ENCODE results near the gene COPS9. TPM values are rescaled to one million over a fixed set of nuclear protein-coding genes. Genes with fewer than 3 reads are reported as not detected.

The COPS9 gene
- total RNA-seq, 1 donor from 2014 or later, result 132 TPM

DNA sequence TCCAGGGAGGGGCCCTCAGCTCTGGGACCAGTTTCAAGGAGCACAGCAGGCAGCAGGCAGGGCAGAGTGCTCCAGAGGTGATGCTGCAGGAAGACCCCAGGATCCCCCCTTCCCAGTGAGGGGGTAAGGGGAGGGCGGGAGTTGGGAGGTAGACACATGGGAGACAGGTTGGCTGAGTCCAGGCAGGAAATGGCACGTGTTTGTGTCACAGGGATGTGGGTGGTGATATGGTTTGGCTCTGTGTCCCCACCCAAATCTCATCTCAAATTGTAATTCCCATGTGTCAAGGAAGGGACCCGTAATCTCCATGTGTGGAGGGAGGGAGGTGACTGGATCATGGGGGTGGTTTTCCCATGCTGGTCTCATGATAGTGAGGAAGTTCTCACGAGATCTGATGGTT is 29.6 kb upstream of the COPS9 start:
- ATAC-seq, result no peak

DNA sequence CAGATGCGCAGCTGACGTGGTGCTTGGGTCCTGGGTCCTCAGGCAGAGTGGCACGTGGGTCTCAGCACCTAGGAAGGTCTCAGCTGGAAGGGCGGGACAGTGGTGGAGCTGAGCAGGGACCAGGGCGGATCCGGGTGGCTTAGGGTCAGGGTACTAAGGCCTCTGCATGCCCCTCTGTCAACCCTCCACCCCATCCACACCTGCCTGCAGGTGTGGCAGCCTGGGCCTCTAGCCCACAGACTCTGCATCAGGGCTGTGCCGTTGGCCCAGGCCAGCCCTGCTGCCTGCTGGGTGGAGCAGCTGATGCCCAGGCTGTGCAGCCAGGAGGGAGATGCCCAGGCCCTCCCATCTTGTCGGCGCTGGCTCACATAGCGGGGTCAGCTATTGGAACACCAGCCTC is 28.9 kb upstream of the COPS9 start:
- no peak for ATAC-seq

DNA sequence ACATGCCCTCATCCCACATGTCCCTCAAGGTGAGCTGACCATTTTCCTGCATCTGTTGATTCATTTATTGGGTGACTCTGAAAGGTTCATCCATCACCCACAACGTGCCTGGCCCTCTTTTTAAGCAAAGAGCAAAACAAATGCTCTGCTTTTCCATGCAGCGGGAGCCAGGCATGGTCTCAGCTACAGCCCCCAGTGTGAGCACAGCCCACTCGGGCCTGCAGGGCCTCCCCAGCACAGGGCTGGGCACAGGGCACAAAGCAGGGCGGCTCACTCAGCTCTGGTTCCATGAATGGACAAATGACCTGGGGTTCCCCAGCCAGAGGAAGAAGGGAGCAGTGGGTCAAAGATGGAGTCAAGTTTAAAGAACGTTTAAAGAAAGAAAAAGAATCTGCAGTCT is 28.5 kb upstream of the COPS9 start:
- ATAC-seq, result no peak

DNA sequence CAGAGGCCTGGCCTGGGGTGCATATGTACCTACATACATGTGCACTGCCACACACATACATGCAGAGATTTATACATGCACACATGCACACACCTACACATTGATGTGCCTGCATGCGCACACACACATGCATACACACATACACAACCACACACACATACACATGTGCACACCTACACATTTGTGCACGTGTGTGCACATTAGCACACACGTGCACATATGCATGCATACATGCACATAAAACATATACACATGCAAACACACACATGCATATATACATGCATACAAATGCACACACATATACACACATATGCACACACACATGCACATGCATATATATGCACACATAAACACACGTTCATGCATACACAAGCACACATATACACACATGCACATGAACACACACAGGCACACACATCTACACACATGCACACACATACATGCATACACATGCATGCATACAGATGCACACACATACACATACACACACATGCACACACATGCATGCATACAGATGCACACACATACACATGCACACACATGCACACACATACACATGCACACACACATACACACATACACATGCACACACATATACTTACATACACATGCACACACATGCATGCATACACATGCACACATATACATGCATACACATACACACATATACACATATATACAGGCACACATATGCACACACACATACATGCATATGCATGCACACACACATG is 27.9 kb upstream of the COPS9 start:
- no peak for ATAC-seq

DNA sequence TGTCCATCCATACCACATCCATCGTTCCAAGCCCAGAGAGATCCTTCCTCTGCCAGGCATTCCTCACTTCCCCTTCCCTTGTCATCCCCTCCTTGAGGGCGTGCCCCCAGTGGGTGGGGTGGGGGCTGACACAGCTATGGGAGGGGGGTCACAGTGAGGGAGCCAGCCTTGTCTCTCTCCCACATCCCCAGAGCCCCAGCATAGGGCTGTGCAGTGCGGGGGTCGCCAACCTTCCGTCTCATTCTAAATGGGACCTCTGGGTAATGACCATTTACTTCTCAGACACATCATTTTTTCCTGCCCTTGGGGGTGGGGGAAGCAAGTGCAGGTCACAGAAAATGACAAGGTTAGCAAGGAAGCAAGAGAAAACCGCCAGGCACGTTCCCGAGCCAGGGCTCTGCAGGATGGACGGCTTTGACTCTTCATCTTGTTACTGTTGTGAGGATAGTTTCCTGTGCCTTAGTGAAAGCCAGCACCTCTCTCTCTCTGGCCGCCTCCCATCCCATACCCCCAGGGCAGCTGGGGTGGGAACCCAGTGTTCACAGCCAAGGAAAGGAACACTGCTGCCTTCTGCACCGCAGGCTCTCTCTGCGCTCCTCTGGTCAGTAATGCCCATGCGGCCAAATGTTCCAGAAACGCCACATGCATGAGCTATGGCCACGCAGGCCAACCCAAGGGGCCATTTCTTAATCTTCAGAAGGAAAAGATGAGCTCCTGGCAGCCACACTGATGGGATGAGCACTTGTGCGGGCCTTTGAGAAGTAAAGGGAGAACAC is 27.0 kb upstream of the COPS9 start:
- ATAC-seq, result no peak

DNA sequence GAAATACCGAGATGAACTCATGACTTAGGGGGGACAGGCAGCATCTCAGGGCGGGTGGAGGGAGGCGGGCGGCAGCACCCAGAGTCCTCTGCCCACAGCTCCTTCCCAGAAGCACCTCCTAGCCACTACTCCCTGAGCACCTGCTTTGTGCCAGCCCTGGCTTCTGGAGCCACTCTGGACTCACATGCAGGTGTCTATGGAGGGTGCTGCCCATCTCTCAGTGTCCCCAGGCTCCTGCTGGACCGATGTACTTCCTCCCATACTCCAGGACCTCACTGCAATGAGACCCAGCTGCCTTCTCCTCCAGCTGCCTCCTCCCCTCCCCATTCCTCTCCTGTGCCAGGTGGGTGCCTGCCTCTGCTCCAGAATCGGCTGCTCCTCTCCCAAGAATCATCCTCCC is 26.4 kb upstream of the COPS9 start:
- ATAC-seq, result no peak

DNA sequence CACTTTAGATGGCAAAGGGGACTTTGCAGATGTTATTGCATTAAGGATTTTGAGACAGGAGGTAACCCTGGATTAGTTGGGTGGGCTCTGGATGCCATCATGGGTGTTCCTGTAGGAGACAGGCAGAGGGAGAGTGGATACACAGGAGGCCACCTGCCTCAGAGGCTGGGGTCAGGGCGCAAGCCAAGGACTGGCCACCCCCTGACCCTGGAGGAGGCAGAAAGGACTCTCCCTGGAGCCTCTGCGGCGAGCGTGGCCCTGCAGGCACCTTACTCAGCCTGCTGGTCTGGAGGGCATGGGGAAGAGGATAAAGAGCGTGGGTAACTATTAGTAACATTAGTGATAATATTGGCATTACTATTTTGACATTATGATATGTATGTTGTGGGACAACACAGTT is 25.9 kb upstream of the COPS9 start:
- no peak for ATAC-seq

DNA sequence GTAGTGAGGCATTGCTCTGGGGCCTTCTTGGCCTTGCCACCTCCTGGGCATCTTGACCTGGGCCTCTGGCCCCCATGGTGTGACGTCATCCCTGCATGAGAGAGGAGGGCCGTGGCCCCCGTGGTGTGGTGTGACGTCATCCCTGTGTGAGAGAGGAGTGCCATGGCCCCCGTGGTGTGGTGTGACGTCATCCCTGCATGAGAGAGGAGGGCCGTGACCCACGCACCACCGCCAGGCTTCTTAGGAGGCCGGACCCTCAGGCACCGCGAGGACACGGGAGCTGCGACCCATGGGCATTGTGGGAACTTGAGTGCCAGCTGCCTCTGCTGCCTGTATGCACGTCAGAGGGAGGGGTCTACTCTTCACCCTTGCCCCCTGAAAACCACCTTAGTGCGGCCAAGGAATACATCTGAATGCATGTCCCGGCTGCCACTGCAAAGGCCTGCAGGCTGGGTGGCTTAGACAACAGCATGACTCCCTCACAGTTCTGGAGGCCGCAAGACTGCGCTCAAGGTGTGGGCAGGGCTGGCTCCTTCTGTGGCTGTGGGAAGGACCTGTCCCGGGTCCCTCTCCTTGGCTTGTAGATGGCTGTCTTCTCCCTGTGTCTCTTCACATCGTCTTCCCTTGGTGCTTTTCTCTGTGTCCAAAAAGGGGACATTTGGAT is 25.1 kb upstream of the COPS9 start:
- ATAC-seq, result no peak

DNA sequence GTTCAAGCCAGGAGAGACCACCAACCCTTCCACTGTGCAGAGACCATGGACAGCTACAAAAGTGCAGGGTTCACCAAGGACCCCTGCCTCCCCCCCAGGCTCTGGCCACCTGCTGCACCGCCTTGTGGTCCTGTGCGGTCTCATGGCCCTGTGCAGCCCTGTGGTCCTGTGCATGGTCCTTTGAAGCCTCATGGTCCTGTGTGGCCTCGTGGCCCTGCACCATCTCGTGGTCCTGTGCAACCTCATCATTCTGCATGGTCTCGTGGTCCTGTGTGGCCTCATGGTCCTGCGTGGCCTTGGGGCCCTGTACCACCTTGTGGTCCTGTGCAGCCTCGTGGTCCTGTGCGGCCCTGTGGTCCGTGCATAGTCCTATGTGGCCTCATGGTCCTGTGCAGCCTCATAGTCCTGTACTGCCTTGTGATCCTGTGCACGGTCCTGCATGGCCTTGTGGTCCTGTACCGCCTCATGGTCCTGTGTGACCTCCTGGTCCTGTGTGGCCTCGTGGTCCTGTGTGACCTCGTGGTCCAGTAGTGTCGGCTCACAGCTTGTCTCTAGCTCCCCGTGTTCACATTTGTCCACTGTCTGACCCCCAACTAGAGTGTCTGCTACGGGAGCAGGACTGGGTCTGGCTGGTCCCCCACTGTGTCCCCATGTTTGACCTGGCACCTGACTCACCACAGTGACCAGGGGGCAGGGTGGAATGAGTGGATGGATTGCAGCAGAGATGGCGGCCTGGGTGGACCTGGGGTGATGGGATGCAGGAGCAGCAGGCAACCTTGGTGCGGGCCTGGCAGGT is 24.4 kb upstream of the COPS9 start:
- peak; percentile 14 for ATAC-seq

DNA sequence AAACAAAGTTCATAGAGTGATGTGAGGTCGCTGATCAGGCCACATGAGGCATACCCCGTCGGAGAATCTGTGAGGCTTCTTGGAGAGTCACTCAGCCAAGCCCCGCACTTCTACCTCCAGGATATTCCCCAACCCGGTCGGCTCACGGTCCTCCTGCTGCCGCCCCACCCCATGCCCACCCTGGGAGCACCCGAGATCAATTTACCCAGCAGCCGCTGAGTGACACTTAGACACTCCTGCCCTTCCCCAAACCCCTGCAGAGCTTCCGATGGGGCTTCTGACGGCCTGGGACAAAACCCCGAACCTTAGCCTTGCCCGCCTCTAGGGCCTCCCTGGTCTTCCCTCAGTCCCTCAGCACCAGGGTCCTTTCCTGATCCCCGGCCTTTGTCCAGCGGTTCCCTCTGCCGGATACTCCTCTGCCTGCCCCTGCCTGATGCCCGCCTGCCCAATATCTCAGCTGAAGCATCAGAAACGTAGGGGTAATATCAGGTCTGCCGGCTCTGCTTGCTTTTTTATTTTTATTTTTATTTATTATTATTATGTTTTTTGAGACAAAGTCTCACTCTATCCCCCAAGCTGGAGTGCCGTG is 23.2 kb upstream of the COPS9 start:
- ATAC-seq, result no peak

DNA sequence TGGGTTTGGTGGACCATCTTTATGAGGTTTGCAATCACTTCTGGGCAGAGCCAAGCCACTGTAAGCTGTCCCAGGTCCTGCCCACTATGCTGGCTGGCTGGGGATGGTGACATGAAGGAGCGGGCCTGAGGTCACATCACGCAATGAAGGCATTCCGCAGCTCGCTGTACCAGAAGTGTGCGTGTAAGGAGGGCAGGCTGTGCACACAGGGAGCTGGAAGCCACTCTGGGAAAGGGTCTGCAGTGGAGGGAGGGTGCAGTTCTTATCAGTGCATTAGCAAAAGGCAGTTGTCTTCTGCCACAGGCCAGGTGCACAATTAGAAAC is 21.0 kb upstream of the COPS9 start:
- no peak for ATAC-seq

DNA sequence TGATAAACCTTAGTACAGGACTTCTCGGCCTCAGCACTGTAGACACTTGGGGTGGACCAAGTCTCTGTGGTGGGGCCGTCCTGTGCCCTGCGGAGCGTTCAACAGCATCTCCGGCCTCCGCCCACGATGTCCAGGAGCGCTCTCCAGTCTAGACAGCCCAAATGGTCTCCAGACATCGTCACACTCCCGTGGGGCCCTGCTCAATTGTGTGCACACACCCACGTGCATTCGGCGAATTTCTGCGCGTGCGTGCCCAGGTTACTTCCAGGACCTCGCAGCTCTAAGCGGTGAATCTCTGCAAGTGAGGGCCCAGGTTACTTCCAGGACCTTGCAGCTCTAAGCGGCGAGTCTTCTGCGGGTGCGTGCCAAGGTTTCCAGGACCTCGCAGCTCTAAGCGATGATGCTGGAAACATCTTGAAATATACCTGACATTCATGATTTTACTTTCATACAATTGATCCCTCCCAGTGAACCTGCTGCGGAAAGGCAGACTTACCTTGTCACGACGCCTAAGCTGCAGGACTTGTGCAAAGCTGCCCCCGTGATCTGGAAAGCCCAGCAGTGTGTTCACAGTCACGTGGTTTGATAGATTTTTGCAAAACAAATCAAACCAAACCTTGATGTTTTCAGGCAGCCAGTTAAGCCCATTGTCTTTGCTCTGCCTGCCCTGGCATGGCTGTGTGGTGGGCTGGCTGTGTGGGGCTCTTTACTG is 20.5 kb upstream of the COPS9 start:
- no peak for ATAC-seq

DNA sequence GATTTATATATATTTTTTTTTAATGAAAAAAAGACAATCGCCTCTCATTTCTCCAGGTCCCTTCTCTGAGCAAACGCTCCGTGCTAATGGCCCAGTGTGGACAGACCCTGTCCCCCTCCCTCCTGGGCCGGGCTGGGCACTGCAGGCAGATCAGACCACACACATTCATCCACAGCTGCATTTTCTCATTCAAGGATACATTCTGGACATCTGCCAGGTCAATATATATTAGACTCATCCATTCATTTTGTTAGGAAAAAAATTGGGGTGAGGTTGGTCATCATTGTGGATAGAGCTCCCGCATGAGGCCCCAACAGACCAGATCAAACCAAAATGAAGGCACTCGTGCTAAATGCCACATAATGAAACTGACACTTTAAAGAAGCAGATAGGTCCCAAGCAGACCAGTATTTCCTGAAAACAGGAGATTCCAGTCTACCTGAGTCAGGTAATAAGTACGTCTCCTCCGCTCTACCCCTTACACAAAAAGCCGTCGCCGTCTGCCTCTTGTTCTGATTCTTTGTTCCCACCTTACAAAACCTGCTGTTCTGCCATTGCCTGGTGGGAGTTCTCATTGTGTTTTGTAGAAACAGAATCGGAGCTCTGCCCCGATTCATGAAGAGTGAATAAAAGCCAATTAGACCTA is 19.8 kb upstream of the COPS9 start:
- ATAC-seq, result no peak

DNA sequence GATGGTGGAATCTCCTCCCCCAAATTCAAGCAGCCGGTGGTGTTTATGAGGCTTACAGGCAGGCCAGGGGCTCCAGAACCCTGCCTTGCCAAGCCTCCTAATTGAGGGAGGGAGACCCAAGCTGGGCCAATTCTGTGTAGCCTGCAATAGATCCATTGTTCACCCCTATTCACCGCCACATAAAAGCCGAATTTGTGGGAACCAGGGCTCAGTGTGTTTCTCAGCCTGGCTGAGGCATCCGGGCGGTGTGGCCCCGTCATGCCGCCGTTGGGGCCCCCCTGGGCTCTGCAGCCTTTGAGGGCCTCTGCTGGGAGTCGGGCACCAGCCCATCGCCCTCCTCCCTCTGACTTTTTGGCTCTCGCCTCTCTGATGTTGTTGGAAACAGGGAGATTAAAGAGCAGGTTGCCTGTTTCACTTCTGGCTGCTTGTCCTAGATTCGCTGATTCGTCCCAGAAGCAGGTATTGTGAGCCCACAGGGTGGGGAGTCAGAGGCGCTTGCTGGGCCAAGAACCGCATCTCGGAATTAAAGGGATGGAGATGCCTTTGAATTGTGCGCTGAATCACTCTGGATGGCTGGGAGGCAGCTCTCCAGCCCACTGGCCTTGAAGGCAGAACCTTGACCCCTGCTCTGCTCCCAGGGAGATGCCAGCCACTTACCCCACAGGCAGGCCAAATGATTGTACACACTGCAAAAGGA is 19.1 kb upstream of the COPS9 start:
- no peak for ATAC-seq

DNA sequence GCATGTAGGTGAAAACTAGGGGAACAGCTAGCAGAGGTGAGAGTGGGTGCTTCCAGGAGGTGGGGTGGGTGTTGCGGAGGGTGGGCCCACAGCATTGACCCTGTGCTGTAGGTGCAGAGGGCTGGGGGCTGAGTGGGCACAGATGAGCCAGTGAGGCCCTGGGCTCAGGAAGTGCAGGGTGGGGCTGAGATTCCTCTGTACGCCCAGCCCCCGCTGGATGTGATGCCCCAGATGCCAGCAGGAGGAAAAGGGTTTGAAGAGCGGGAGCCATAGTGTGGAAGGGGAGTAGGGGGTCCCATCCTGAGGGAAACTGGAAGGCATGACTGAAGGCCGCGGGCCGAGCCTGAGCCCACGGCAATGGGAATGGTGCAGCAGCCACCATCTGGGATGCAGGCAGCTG is 18.5 kb upstream of the COPS9 start:
- ATAC-seq, result no peak

DNA sequence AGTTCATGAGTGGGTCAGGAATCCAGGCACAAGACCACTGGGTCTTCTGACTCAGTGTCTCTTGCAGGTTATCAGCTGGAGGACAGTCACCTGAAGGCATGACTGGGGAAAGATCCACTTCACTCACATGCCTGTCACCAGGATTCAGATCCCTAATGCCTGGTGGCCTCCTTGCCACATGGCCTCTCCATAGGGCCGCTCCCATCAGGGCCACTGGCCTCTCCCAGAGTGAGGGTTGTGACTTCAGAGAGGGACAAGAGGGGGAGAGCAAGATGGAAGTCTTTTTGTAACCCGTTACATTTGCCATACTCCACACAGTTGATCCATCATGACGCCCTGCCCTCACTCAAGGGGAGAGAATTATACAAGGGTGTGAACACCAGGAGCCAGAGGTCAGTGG is 17.3 kb upstream of the COPS9 start:
- ATAC-seq, result no peak

DNA sequence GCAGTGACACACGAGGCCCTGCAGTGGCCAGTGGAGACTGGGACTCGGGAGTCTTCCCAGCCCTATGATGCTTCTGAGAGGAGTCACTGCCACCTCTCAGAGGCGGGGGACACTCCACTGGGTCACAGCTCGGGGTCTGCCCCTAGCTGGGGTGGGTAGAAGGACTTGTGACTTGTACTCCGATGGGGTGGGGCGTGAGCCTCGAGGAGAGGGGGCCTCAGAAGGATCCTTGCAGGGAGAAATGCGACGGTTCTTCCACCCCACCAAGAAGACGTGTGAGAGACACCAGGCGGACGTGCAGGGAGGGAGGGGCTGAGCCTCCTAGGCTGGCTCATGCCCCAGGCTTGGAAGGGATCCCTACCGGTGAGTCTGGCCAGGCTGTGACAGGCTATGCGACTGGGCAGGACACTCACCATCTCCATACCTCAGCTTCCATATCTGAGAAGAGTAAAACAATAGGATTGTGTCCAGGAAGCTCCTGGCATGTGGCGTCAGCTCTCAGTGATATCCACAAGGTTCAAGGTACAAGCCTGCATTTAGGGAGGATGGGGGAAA is 15.4 kb upstream of the COPS9 start:
- peak; percentile 24 for ATAC-seq

DNA sequence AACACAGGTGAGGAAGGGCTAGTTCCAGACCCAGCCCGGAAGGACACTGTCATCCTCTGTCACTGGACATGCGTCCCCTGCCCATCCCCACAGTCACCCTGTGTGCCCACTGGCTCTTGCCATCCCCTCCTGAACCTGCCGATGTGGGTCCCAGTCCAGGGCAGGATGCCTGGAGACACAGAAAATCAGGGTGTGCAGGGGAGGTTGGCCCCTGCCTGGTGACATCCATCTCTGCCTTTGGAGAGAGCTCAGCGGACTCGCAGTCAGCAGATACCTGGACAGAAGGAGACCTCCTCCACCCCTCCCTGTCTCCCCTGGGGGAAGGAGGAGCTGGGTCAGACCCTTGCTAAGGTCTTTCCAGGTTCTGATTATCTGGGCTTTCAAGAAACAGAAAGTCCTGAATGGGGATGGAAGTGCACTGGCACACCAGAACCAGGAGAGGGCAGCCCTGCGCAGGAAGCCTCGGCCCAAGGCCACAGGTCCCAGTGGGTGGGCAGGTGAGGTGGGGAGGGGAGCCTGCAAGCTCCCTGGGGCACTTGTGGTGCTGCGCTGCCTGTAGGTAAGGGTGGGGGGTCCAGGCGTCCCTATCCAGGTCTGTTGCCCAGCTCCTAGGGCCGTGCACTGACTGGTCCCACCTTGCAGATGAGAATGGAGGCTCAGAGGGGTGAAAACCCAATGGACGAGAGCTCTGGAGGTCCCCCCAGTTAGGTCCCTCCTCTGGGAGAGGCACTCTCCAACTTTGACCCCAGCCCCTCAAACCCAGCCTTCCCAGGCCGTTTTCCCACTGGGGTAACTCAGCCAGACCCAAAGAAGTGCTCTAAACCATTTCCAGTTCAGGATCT is 14.1 kb upstream of the COPS9 start:
- peak; percentile 45 for ATAC-seq

DNA sequence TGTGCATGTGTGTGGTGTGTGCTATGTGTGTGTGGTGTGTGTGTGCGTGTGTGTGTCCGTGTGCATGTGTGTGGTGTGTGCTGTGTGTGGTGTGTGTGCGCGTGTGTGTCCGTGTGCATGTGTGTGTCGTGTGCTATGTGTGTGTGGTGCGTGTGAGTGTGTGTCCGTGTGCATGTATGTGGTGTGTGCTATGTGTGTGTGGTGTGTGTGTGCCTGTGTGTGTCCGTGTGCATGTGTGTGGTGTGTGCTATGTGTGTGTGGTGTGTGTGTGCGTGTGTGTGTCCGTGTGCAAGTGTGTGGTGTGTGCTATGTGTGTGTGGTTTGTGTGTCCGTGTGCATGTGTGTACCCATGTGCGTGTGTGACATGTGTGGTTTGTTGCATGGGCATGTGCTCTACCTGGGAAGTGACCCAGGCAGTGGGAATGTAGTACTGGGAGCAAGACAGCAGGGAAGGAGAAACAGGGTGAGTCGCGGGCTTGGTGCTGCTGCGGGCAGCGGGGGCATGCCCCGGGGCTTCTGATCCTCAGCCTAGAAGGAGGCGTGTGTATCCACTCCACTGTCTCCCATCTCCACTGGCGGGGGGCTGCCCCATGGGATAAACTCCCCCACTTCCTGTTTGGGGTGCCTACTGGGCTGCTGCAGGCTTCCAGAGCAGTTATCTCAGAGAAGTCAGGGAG is 11.9 kb upstream of the COPS9 start:
- no peak for ATAC-seq

All from esophagus mucosa (tissue), 1 donor.